ENCODE measurements around the gene SULT1A2. TPM values are rescaled to one million over a fixed set of nuclear protein-coding genes. Genes with fewer than 3 reads are reported as not detected.

SULT1A2 gene
- total RNA-seq, 1 experiment from 2014 or later: 21.8 TPM

DNA sequence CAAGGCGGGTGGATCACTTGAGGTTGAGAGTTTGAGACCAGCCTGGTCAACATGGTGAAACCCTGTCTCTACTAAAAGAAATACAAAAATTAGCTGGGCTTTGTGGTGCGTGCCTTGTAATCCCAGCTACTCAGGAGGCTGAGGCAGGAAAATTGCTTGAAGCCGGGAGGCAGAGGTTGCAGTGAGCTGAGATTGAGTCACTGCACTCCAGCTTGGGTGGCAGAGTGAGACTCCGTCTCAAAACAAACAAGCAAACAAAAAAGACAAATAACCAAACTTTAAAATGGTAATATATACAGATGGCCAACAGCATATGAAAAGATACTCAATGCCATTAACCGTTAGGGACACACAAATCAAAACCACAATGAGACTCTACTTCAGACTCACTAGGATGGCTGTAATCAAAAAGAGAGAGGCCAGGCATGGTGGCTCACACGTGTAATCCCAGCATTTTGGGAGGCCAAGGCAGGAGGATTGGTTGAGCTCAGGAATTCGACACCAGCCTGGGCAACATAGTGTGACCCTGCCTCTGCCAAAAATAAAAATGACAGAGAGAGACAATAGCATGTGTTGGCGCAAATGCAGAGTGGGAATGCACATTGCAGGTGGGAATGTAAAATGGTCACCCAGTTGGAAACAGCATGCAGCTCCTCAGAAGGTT lies 21.3 kb downstream of the SULT1A2 start:
- 0 out of 2 replicates have a peak, but pooled peaks cover 3% of the 10 kb centered on the region for H3K9me2 ChIP-seq (ENCODE audit: insufficient read depth)
- TF ChIP-seq, protein P1, sequence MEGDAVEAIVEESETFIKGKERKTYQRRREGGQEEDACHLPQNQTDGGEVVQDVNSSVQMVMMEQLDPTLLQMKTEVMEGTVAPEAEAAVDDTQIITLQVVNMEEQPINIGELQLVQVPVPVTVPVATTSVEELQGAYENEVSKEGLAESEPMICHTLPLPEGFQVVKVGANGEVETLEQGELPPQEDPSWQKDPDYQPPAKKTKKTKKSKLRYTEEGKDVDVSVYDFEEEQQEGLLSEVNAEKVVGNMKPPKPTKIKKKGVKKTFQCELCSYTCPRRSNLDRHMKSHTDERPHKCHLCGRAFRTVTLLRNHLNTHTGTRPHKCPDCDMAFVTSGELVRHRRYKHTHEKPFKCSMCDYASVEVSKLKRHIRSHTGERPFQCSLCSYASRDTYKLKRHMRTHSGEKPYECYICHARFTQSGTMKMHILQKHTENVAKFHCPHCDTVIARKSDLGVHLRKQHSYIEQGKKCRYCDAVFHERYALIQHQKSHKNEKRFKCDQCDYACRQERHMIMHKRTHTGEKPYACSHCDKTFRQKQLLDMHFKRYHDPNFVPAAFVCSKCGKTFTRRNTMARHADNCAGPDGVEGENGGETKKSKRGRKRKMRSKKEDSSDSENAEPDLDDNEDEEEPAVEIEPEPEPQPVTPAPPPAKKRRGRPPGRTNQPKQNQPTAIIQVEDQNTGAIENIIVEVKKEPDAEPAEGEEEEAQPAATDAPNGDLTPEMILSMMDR (conservative IDR thresholded peaks at IDR 0.05): no peak
- TF ChIP-seq EZH2 (IDR thresholded peaks at IDR 0.05; ENCODE audit: low read depth): no peak
- POLR2A ChIA-PET (ENCODE audit: unreplicated experiment): no interaction called here
- no peaks in the 10 kb centered on the region for H3K4me1 ChIP-seq (replicated peaks; ENCODE audit: insufficient read depth)
- no peaks in the 10 kb centered on the region for H3K27me3 ChIP-seq (ENCODE audit: insufficient read depth, low read depth)
- no peaks in the 10 kb centered on the region for H3K9me3 ChIP-seq (ENCODE audit: insufficient read depth, low read depth)
- H2AFZ ChIP-seq: no peak overlapping the region
- H3K4me2 ChIP-seq: no peak overlapping the region
- H3K27ac ChIP-seq: no peak overlapping the region
- no TSS peak for BruUV-seq (replicated peaks)
- no peaks in the 10 kb centered on the region; the same call in 1 of the 2 replicates for H4K20me1 ChIP-seq (ENCODE audit: insufficient read depth)
- no peaks in the 10 kb centered on the region for H3K79me2 ChIP-seq (ENCODE audit: low read depth)
- DNase-seq: no peak
- H3K36me3 ChIP-seq (ENCODE audit: low read depth): no peaks in the 10 kb centered on the region
- intact Hi-C loops (cut with micrococcal nuclease; ENCODE audit: unreplicated experiment): no loop called here
- CTCF ChIA-PET: interaction anchor here (0.5 kb wide), 1 partner anchor 18 kb away, joined by 6 read pairs; no protein-coding TSS in a partner anchor
- no peak overlapping the region for H3K4me3 ChIP-seq
- H3F3A ChIP-seq (ENCODE audit: insufficient read depth, low read depth): no peaks in the 10 kb centered on the region

DNA sequence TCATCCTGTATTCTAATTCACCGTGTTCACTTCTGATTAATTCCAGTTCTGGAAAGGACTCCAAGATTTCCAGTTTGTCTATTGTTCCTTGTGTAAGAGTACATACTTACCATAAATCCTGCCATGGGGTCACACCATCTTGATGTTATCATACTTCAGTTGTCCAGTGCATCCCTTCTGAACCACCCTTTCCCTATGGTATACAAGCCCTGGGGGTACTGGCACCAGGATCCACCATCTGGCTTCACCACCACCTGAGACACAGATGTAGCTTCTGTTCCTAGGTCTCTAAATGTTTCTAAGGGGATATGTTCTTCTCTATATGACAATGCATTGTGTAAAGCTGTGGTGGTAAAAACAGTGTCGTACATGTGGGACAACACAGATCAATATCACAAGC lies 21.9 kb downstream of the SULT1A2 start:
- Histone ChIP-seq H3K9me2 (ENCODE audit: insufficient read depth) (0 out of 2 replicates have a peak, but pooled peaks cover 3% of the 10 kb centered on the region), H3K79me2 (ENCODE audit: low read depth) (no peaks in the 10 kb centered on the region)

DNA sequence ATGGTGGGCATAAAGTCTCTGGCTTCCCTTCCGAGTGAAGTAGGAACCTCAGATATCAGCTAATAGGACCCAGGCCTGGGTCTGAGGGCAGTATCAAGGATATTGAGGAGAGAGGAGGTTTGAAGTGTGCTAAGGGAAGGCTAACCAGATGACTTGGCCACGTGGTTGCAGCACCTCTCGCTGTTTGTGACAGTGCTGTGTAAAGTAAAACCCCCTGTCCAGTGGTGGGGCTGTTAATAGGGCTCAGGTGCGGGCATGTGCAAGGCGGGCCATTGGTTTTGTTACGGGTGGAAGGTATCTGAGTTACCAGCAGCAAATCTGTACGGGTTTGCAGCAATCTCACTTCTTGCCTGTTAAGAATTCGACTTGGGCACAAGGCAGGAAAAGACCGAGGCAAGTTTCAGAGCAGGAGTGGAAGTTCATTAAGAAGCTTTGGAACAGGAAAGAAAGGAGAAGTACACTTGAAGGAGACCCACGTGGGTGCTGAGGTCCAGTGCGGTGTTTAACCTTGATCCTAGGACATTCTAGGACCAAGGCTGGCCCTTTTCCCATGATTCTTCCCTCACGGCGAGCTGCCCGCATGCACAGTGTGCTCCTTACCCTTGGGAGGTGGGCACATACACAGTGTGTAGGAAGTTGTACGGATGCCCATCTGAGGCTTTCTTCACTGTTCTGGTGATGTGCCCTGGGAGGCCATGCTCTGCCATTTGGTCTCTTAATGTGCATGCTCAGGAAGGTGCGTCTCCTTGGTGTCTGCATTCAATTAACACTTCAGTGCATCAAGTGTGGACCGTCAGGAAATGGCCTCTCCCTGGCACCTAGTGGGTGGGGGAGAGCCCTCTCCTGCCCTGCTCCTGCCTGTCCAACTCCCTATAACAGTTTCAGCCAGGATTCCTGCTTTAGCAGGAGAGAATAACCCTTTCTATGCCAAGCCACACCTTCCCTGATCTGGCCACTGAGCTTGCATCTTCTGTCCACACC lies 22.8 kb downstream of the SULT1A2 start:
- Histone ChIP-seq H3K27ac (no peak overlapping the region), H3K4me2 (no peak overlapping the region), H3K4me3 (no peak overlapping the region), H3F3A (ENCODE audit: insufficient read depth, low read depth) (no peaks in the 10 kb centered on the region), H3K27me3 (ENCODE audit: insufficient read depth, low read depth) (no peaks in the 10 kb centered on the region), H3K9me3 (ENCODE audit: insufficient read depth, low read depth) (no peaks in the 10 kb centered on the region), H2AFZ (no peak overlapping the region), H3K79me2 (ENCODE audit: low read depth) (no peaks in the 10 kb centered on the region), H3K9me2 (ENCODE audit: insufficient read depth) (0 out of 2 replicates have a peak, but pooled peaks cover 3% of the 10 kb centered on the region), H3K36me3 (ENCODE audit: low read depth) (no peaks in the 10 kb centered on the region), H3K4me1 (replicated peaks; ENCODE audit: insufficient read depth) (no peaks in the 10 kb centered on the region), H4K20me1 (ENCODE audit: insufficient read depth) (no peaks in the 10 kb centered on the region; the same call in 1 of the 2 replicates)
- ChIA-PET POLR2A (ENCODE audit: unreplicated experiment) (no interaction called here), CTCF (interaction anchor here (0.7 kb wide), 1 partner anchor 257 kb away, joined by 3 read pairs; no protein-coding TSS in a partner anchor)
- intact Hi-C loops (cut with micrococcal nuclease; ENCODE audit: unreplicated experiment): no loop called here
- DNase-seq: no peak
- no peak for TF ChIP-seq EZH2 (IDR thresholded peaks at IDR 0.05; ENCODE audit: low read depth)
- TF ChIP-seq, protein P1 (conservative IDR thresholded peaks at IDR 0.05): no peak
- BruUV-seq (replicated peaks): no TSS peak

More for the DNA sequence above, 21.9 kb downstream of the SULT1A2 start:
- Histone ChIP-seq H3K4me3 (no peak overlapping the region), H3K9me3 (ENCODE audit: insufficient read depth, low read depth) (no peaks in the 10 kb centered on the region), H3K27ac (no peak overlapping the region), H3K4me1 (replicated peaks; ENCODE audit: insufficient read depth) (no peaks in the 10 kb centered on the region), H3K36me3 (ENCODE audit: low read depth) (no peaks in the 10 kb centered on the region), H2AFZ (no peak overlapping the region), H4K20me1 (ENCODE audit: insufficient read depth) (no peaks in the 10 kb centered on the region; the same call in 1 of the 2 replicates), H3K4me2 (no peak overlapping the region), H3K27me3 (ENCODE audit: insufficient read depth, low read depth) (no peaks in the 10 kb centered on the region), H3F3A (ENCODE audit: insufficient read depth, low read depth) (no peaks in the 10 kb centered on the region)
- POLR2A ChIA-PET (ENCODE audit: unreplicated experiment): no interaction called here
- TF ChIP-seq, protein P1 (conservative IDR thresholded peaks at IDR 0.05): no peak
- TF ChIP-seq EZH2 (IDR thresholded peaks at IDR 0.05; ENCODE audit: low read depth): no peak
- no peak for DNase-seq
- intact Hi-C loops (cut with micrococcal nuclease; ENCODE audit: unreplicated experiment): no loop called here
- no TSS peak for BruUV-seq (replicated peaks)
- CTCF ChIA-PET: no interaction called here

Measured in PC-9 (cell line).